Non-pigmented ciliary epithelial cell (primary cell): Measurements from ENCODE around the gene BCL2L13.

Source experiments
- DNase-seq: peaks from one replicate; pipeline ENCODE4 v3.0.0-alpha.2; 2010; ENCODE audit warnings: low read depth

The BCL2L13 gene

DNA sequence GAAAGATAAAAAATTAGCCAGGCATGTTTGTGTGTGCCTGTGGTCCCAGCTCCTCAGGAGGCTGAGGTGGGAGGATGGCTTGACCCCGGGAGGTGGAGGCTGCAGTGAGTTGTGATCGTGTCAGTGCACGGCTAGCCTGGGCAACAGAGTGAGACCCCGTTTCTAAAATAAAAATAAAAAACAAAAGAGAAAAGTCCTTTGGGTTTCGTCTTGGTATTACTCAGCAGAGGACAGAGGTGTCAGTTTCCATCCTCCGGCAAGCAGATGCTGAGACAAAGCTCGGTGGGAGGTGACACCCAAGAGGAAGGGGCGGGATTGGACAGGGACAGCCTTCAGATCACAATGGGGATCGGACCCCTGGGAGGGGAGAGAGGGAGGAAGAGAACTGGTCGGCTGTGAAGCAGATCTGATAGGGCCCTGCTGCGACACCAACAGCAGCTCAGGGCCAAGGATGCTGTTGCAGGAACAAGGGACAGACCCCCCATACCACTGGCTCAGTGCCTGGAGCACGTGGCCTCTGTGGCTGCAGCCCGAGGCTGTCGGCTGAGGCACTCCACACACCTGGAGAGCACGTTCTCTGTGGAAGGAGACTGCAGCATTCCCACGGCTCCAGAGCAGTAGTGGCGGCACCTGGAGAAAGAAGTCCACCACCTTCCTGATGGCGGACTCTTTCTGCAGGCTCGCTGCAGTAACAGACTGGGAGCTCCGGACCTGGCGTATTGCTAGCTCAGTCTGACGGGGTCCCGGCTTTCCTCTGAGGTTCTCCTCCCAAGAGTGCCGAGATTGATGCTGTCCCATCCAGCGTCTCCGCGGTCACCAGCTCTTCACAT lies 140.9 kb downstream of the BCL2L13 start:
- DNase-seq = no peak

DNA sequence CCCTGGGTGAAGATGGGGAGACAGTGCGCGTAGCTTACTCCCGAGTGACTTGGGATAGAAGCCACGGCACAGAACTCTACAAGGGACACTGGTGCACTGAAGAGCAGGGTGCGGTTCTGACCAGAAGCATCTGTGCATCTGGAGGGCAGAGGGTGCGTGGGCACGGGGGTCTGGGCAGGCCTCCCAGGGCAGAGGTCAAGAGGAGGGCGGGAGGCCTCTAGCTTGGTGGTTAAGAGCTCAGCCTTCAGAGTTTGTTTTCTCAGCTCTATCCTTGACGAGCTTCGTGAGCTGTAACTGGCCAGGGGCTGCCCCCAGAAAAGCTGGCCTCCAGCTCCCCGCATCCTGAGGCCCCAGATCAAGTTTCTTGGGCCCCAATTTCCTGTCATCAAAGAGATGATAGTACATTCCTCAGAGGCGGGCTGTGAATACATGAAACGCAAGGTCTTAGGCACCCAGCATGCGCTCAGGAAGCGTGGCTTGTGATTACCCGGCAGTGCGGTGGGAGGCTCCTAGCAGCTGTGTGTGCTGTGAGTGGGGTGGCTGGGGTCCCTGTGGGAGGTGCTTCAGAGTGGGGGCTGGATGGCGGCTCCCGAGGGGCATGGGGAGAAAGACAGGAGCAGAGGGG lies 141.7 kb downstream of the BCL2L13 start:
- DNase-seq = no peak
